HUES64 (cell line): ENCODE measurements around the gene CDK14.

Source experiments
- H3K27ac ChIP-seq: 2 replicates; pipeline ENCODE4 v1.7.0; 2013; ENCODE audit warnings: low read depth, low read length, inconsistent platforms
- H3K27me3 ChIP-seq: 2 replicates; pipeline ENCODE4 v1.6.1; 2013; ENCODE audit warnings: mild to moderate bottlenecking, low read length; ENCODE audit not compliant: insufficient read depth
- H3K36me3 ChIP-seq: 2 replicates; pipeline ENCODE4 v1.6.1; 2013; ENCODE audit warnings: mild to moderate bottlenecking, low read length; ENCODE audit not compliant: insufficient read depth
- H3K4me1 ChIP-seq: 2 replicates; pipeline ENCODE4 v1.6.1; 2013; ENCODE audit warnings: mild to moderate bottlenecking, low read length, moderate library complexity; ENCODE audit not compliant: insufficient read depth
- H3K4me3 ChIP-seq: 2 replicates; pipeline ENCODE4 v1.5.1; 2013; ENCODE audit warnings: mild to moderate bottlenecking, low read length, moderate library complexity
- H3K9ac ChIP-seq: 2 replicates; pipeline ENCODE4 v1.6.1; 2013; ENCODE audit warnings: mild to moderate bottlenecking, low read depth, low read length
- H3K9me3 ChIP-seq: 2 replicates; pipeline ENCODE4 v1.6.1; 2013; ENCODE audit warnings: low read depth, low read length; ENCODE audit not compliant: insufficient read depth
- WGBS: fragments of 150-250, 120-280 bp; methylation state at CpG from one replicate; pipeline ENCODE4 v1.1.7; 2013; ENCODE audit warnings: missing lambda C conversion rate; 5-methylcytosine and 5-hydroxymethylcytosine counted together

CDK14 gene

GRCh38 chr7:91064052-91064451 lies 467.9 kb downstream of the CDK14 start:
- peaks cover 8% of the 10 kb centered on the region for H3K4me1 ChIP-seq
- no peak overlapping the region for H3K27ac ChIP-seq
- 87% methylated on average over 2 of the region's 2 CpGs for WGBS
- no peak overlapping the region for H3K4me3 ChIP-seq
- H3K36me3 ChIP-seq = no peaks in the 10 kb centered on the region
- no peak overlapping the region for H3K9ac ChIP-seq
- no peaks in the 10 kb centered on the region for H3K27me3 ChIP-seq
- peaks cover 3% of the 10 kb centered on the region; the same call in 1 of the 2 replicates for H3K9me3 ChIP-seq

- Histone ChIP-seq H3K27me3 (no peaks in the 10 kb centered on the region), H3K4me1 (peaks cover 8% of the 10 kb centered on the region), H3K9me3 (peaks cover 3% of the 10 kb centered on the region; the same call in 1 of the 2 replicates), H3K36me3 (no peaks in the 10 kb centered on the region), H3K27ac (no peak overlapping the region), H3K4me3 (no peak overlapping the region), H3K9ac (no peak overlapping the region)
- WGBS = 92% methylated on average over 2 of the region's 2 CpGs
Measured at GRCh38 chr7:91064938-91065337, 468.8 kb downstream of the CDK14 start.

GRCh38 chr7:91066627-91067026 lies 470.5 kb downstream of the CDK14 start:
- H3K27ac ChIP-seq = no peak overlapping the region
- H3K4me1 ChIP-seq = peaks cover 8% of the 10 kb centered on the region
- WGBS = 38% methylated on average over 4 of the region's 4 CpGs

GRCh38 chr7:91067242-91067641 lies 471.1 kb downstream of the CDK14 start:
- Histone ChIP-seq H3K27ac (no peak overlapping the region), H3K4me1 (peaks cover 8% of the 10 kb centered on the region), H3K4me3 (no peak overlapping the region), H3K9me3 (peaks cover under 1% of the 10 kb centered on the region; the same call in 1 of the 2 replicates), H3K36me3 (no peaks in the 10 kb centered on the region), H3K9ac (no peak overlapping the region), H3K27me3 (no peaks in the 10 kb centered on the region)
- WGBS = 93% methylated on average over 3 of the region's 3 CpGs

More at GRCh38 chr7:91066627-91067026, 470.5 kb downstream of the CDK14 start:
- Histone ChIP-seq H3K27me3 (no peaks in the 10 kb centered on the region), H3K9ac (no peak overlapping the region), H3K36me3 (no peaks in the 10 kb centered on the region), H3K9me3 (peaks cover 3% of the 10 kb centered on the region; the same call in 1 of the 2 replicates), H3K4me3 (no peak overlapping the region)

- 87% methylated on average over 5 of the region's 5 CpGs for WGBS
Measured at GRCh38 chr7:91068136-91068795, 472.1 kb downstream of the CDK14 start.

GRCh38 chr7:91069146-91069545 lies 473.0 kb downstream of the CDK14 start:
- WGBS = over 99% methylated on average over 4 of the region's 4 CpGs
- no peak overlapping the region for H3K9ac ChIP-seq
- no peak overlapping the region for H3K4me3 ChIP-seq
- no peak overlapping the region for H3K27ac ChIP-seq
- H3K9me3 ChIP-seq = no peaks in the 10 kb centered on the region
- H3K36me3 ChIP-seq = no peaks in the 10 kb centered on the region
- H3K4me1 ChIP-seq = peaks cover 8% of the 10 kb centered on the region
- no peaks in the 10 kb centered on the region for H3K27me3 ChIP-seq

More at GRCh38 chr7:91068136-91068795, 472.1 kb downstream of the CDK14 start:
- no peak overlapping the region for H3K9ac ChIP-seq
- no peaks in the 10 kb centered on the region for H3K9me3 ChIP-seq
- no peaks in the 10 kb centered on the region for H3K36me3 ChIP-seq
- H3K27ac ChIP-seq = no peak overlapping the region
- H3K4me3 ChIP-seq = no peak overlapping the region
- no peaks in the 10 kb centered on the region for H3K27me3 ChIP-seq
- peaks cover 8% of the 10 kb centered on the region for H3K4me1 ChIP-seq

GRCh38 chr7:91079487-91079886 lies 483.4 kb downstream of the CDK14 start:
- Histone ChIP-seq H3K4me3 (no peak overlapping the region), H3K27me3 (no peaks in the 10 kb centered on the region), H3K4me1 (no peaks in the 10 kb centered on the region), H3K27ac (no peak overlapping the region), H3K9ac (no peak overlapping the region), H3K36me3 (no peaks in the 10 kb centered on the region), H3K9me3 (no peaks in the 10 kb centered on the region)
- WGBS = 86% methylated on average over 3 of the region's 3 CpGs

- H3K9me3 ChIP-seq = no peaks in the 10 kb centered on the region
- no peak overlapping the region for H3K27ac ChIP-seq
- no peak overlapping the region for H3K4me3 ChIP-seq
- no peak overlapping the region for H3K9ac ChIP-seq
- H3K36me3 ChIP-seq = no peaks in the 10 kb centered on the region
- 95% methylated on average over 3 of the region's 3 CpGs for whole genome bisulfite sequencing
- H3K27me3 ChIP-seq = no peaks in the 10 kb centered on the region
- no peaks in the 10 kb centered on the region for H3K4me1 ChIP-seq
Measured at GRCh38 chr7:91080351-91080750, 484.2 kb downstream of the CDK14 start.

GRCh38 chr7:91082038-91082437 lies 485.9 kb downstream of the CDK14 start:
- no peak overlapping the region for H3K9ac ChIP-seq
- H3K4me3 ChIP-seq = no peak overlapping the region
- 90% methylated on average over 3 of the region's 3 CpGs for WGBS
- H3K36me3 ChIP-seq = no peaks in the 10 kb centered on the region
- no peaks in the 10 kb centered on the region; the same call in 1 of the 2 replicates for H3K4me1 ChIP-seq
- H3K9me3 ChIP-seq = no peaks in the 10 kb centered on the region
- H3K27ac ChIP-seq = no peak overlapping the region
- no peaks in the 10 kb centered on the region for H3K27me3 ChIP-seq

GRCh38 chr7:91082852-91083495 lies 486.9 kb downstream of the CDK14 start:
- Histone ChIP-seq H3K27ac (no peak overlapping the region), H3K27me3 (no peaks in the 10 kb centered on the region), H3K36me3 (no peaks in the 10 kb centered on the region), H3K4me3 (no peak overlapping the region), H3K4me1 (no peaks in the 10 kb centered on the region; the same call in 1 of the 2 replicates), H3K9me3 (no peaks in the 10 kb centered on the region), H3K9ac (no peak overlapping the region)
- WGBS = 100% methylated on average over 1 of the region's 2 CpGs

GRCh38 chr7:91083855-91084644 lies 487.9 kb downstream of the CDK14 start:
- Histone ChIP-seq H3K4me3 (no peak overlapping the region), H3K4me1 (no peaks in the 10 kb centered on the region; the same call in 1 of the 2 replicates)

More at GRCh38 chr7:91083855-91084644, 487.9 kb downstream of the CDK14 start:
- 82% methylated on average over 3 of the region's 3 CpGs for WGBS
- Histone ChIP-seq H3K27me3 (no peaks in the 10 kb centered on the region), H3K27ac (no peak overlapping the region), H3K9me3 (no peaks in the 10 kb centered on the region), H3K36me3 (no peaks in the 10 kb centered on the region), H3K9ac (no peak overlapping the region)
